GM19467 (cell line): Measurements from ENCODE around the gene SVIL.
"Not testable (repeated sequence)": the region's sequence is repeated elsewhere in the genome, so short reads cannot be mapped to it uniquely, and the experiment has no call there.

Experiments used
- ATAC-seq: cut with Tn5 transposase; IDR thresholded peaks from one replicate; pipeline ENCODE4 v1.9.1; 2021; ENCODE audit warnings: mild to moderate bottlenecking, moderate library complexity; ENCODE audit not compliant: unreplicated experiment

Gene SVIL

GRCh38 chr10:29623797-29624196 lies 11.0 kb downstream of the SVIL start:
- ATAC-seq: no peak

GRCh38 chr10:29622382-29622922 lies 12.3 kb downstream of the SVIL start:
- ATAC-seq: no peak

- no peak for ATAC-seq
Measured at GRCh38 chr10:29621161-29621560, 13.6 kb downstream of the SVIL start.

GRCh38 chr10:29620112-29620690 lies 14.6 kb downstream of the SVIL start:
- no peak for ATAC-seq

- ATAC-seq: no peak
Measured at GRCh38 chr10:29619241-29619669, 15.5 kb downstream of the SVIL start.

GRCh38 chr10:29618341-29619171 lies 16.2 kb downstream of the SVIL start:
- no peak for ATAC-seq

GRCh38 chr10:29617880-29618340 lies 16.9 kb downstream of the SVIL start:
- no peak for ATAC-seq

GRCh38 chr10:29616542-29616941 lies 18.2 kb downstream of the SVIL start:
- ATAC-seq: no peak

GRCh38 chr10:29615195-29615594 lies 19.6 kb downstream of the SVIL start:
- no peak for ATAC-seq

- not testable (repeated sequence) for ATAC-seq
Measured at GRCh38 chr10:29614289-29614688, 20.5 kb downstream of the SVIL start.

GRCh38 chr10:29613791-29614190 lies 21.0 kb downstream of the SVIL start:
- ATAC-seq: no peak

GRCh38 chr10:29613196-29613595 lies 21.6 kb downstream of the SVIL start:
- ATAC-seq: no peak

- no peak for ATAC-seq
Measured at GRCh38 chr10:29612657-29613056, 22.1 kb downstream of the SVIL start.

GRCh38 chr10:29611781-29612381 lies 22.9 kb downstream of the SVIL start:
- ATAC-seq: no peak

GRCh38 chr10:29610876-29611647 lies 23.7 kb downstream of the SVIL start:
- ATAC-seq: no peak

GRCh38 chr10:29610331-29610730 lies 24.4 kb downstream of the SVIL start:
- not testable (repeated sequence) for ATAC-seq

GRCh38 chr10:29609696-29610095 lies 25.1 kb downstream of the SVIL start:
- ATAC-seq: no peak

- ATAC-seq: no peak
Measured at GRCh38 chr10:29608476-29609301, 26.1 kb downstream of the SVIL start.

GRCh38 chr10:29608062-29608461 lies 26.7 kb downstream of the SVIL start:
- no peak for ATAC-seq

- ATAC-seq: no peak
Measured at GRCh38 chr10:29607576-29607975, 27.2 kb downstream of the SVIL start.
